ENCODE results near the gene KLHL26.
"Not testable (repeated sequence)": the region's sequence is repeated elsewhere in the genome, so short reads cannot be mapped to it uniquely, and the experiment has no call there.

Gene KLHL26

DNA sequence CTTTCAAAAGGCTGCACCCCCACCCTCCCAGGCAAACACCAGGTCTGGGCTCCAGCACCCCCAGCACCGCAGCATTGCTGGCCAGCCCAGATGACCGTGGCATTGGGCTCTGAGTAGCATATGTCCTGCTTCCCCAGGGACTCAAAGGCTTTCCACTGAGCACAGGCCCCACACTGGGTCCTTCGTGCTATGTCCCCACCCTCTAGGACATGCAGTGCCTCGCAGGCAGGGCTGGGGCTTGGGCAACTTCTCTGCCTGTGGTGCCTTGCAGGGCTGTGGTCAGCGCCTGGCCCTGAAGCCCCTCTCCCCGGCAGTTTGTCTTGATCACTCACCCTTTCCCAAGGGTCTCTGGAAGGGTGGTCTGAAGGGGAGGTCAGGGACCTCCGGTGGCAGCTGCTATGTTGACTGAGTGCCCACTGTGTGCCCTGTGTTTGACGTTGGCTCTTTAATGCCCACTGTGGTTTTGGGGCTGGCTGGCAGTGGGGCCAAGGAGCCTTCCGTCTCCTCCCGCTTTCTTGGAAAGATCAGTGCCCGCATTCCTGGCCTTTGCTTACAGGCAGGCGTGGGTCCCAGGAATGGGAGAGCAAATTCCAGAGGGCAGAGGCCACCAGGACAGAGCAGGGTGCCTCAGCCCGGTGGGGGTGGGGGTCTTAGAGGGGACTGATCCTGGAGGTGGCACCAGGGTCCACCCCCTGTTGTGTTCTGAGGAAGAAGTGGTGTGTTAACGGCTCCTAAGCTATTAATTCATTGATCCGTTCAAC lies 26.3 kb downstream of the KLHL26 start:
- no peak for DNase-seq (ENCODE audit: low read depth in 2 of 2)

DNA sequence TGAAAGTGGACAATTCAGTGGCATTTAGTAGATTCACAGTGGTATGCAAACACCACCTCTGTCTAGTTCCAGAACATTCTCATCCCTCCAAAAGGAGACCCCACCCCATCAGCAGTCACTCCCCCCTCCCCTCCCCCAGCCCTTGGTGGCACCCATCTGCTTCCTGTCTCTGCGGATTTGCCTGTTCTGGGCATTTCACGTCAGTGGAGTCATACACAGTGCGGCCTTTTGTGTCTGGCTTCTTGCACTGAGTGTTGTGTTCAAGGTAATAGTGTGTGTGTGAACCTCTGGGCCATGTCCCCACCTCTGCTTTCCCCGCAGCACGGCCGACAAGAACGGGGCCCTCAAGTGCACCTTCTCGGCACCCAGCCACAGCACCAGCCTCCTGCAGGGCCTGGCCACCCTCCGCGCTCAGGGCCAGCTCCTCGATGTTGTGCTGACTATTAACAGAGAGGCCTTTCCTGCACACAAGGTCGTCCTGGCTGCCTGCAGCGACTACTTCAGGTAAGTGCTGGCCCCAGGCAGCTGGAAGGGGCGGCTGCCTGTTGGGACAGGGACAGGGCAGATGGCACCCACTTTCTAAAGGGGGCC lies 27.2 kb downstream of the KLHL26 start:
- DNase-seq (ENCODE audit: low read depth in 2 of 2), result no peak

DNA sequence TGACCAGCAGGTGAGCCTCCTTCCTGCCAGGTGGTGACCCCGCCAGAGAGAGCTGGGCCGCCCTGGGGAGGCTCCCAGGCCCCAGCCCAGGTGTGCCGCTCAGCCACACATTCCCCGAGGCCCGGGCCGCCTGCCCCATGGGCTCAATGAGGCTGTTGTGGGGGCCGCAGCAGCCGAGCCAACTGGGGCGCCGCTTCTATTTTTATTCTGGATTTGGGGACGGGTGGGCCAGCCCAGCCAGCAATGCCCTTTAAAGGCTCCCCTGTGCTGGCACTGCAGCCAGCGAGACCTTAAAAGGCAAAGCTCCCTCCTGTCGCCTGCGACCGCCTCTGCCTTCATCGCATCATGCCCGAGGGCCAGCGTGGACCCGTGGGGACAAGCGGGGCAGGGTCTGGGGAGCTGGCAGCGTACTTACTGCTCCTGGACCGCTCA lies 29.0 kb downstream of the KLHL26 start:
- DNase-seq (ENCODE audit: low read depth in 2 of 2), result no peak

DNA sequence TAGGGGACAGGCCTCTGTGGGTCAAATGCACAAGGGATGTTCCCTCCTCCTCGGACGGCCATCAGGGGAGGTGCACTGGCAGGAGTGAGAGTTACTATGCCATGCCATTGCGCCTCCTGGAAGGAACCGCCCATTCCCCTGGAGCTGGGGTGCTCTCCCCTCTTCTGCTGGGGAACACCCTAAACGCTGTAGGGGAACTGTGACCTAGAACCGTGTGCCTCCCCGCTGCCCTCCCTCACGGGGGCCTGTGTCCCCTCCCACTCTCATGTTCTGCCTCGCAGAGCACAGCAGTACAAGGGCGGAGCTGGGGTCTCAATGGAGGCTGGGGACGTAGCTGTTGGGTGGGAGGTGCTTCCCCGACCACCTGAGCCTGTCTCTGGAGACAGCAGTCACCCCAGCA lies 29.5 kb downstream of the KLHL26 start:
- no peak for DNase-seq (ENCODE audit: low read depth in 2 of 2)

DNA sequence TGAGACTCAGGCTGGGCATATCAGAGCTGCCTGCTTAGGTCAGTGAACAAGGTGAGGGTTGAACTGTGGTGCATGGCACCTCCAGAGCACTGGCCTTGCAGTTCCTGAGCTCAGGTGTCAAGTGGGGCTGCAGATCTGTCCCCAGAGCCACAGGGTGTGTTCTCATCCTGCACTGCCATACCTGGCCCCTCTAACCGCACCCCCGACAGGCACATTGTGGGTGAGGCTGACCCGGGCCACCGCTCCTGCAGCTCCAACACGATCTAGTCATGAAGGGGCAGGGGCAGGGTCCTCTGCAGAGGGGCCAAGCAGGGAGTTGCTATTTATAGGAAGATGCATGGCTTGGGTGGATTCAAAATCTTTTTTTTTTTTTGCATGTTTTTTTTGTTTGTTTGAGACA lies 30.0 kb downstream of the KLHL26 start:
- no peak for DNase-seq (ENCODE audit: low read depth in 2 of 2)

DNA sequence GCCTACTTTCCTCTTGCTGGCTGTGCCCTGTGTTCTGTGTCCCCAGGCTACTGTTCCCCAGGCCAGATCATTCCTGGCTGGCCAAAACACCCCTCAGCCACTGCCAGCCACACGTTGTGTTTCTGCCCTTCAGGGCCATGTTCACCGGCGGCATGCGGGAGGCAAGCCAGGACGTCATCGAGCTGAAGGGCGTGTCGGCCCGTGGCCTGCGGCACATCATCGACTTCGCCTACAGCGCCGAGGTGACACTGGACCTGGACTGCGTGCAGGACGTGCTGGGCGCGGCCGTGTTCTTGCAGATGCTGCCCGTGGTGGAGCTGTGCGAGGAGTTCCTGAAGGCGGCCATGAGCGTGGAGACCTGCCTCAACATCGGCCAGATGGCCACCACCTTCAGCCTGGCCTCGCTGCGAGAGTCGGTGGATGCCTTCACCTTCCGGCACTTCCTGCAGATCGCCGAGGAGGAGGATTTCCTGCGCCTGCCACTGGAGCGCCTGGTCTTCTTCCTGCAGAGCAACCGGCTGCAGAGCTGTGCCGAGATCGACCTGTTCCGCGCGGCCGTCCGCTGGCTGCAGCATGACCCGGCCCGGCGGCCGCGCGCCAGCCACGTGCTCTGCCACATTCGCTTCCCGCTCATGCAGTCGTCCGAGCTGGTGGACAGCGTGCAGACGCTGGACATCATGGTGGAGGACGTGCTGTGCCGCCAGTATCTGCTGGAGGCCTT lies 30.9 kb downstream of the KLHL26 start:
- DNase-seq (ENCODE audit: low read depth in 2 of 2), result no peak

DNA sequence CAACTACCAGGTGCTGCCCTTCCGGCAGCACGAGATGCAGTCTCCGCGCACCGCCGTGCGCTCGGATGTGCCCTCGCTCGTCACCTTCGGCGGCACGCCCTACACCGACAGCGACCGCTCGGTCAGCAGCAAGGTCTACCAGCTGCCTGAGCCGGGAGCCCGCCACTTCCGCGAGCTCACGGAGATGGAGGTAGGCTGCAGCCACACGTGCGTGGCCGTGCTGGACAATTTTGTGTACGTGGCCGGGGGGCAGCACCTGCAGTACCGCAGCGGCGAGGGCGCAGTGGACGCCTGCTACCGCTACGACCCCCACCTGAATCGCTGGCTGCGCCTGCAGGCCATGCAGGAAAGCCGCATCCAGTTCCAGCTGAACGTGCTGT lies 31.4 kb downstream of the KLHL26 start:
- DNase-seq (ENCODE audit: low read depth in 2 of 2), result no peak

DNA sequence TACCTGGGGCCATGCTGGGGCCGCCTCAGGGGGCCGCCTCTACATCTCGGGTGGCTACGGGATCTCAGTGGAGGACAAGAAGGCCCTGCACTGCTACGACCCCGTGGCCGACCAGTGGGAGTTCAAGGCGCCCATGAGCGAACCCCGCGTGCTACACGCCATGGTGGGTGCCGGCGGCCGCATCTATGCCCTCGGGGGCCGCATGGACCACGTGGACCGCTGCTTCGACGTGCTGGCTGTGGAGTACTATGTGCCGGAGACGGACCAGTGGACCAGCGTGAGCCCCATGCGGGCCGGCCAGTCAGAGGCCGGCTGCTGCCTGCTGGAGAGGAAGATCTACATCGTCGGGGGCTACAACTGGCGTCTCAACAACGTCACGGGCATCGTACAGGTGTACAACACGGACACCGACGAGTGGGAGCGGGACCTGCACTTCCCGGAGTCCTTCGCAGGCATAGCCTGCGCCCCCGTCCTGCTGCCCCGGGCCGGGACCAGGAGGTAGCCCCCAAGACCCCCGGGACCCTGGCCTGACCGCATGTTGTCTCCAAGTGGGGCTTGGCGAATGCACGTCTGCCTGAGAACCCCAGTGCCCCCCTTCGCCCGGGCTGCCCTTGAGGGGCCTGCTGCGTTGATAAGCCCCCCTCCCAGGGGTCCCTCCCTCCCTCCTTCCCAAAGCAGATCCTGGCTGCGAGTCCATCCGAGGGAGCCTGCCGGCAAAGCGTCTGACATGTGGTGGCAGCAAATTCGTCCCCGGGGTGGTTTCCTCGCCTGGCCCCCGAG lies 32.1 kb downstream of the KLHL26 start:
- no peak for DNase-seq (ENCODE audit: low read depth in 2 of 2)

DNA sequence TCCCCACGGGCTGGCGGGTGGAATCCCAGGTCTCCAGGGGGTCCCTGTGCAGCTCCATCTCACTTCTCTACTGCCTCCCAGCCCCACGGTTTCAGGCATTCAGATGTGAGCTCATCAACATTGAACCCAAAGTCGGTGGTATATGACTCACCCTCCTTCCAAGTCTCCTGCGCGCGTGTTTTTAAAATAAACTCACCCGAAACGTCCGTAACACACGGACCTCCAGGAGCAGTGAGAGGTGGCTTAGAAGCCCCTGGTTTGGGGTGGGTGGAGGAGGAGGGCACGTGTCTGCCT lies 32.6 kb downstream of the KLHL26 start:
- DNase-seq (ENCODE audit: low read depth in 2 of 2), result no peak

DNA sequence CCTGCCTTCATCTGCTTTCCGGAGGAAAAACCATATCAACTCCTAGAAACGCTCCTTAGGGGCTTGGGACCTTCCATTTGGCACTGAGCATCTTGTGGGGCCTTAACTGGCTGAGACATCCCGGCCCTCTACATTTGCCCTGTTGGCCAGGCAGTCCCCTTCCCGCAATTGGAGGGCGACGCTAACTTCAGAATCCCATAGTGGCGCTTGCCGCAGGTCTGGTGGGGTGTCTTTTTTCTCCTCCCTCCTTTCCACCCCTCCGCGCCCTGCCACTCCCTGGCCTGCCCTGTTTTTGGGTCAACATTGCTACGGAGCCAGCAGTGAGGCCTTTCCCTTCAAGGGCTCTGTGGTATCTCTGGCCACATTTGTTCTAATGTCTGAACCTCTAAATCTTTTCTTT lies 33.1 kb downstream of the KLHL26 start:
- DNase-seq (ENCODE audit: low read depth in 2 of 2), result no peak

DNA sequence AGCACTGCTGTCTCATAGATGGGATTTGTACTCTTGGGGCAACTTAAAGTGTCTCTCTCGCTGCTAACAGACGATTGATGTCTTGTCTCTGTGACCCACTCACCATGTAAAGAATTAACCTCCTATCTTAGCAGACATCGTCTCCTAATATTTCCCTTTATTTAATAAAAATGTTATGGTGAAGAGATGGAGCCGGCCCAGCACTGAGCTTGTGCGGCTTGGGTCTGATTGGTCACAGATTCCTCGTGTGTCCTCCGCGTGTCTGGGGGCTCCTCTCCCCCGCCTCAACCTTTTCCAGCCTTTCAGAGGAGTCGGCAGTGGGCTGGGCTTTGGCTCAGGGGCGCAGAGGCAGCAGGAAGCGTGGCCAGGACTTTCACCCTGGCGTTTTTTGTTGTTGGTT lies 33.5 kb downstream of the KLHL26 start:
- no peak for DNase-seq (ENCODE audit: low read depth in 2 of 2)

DNA sequence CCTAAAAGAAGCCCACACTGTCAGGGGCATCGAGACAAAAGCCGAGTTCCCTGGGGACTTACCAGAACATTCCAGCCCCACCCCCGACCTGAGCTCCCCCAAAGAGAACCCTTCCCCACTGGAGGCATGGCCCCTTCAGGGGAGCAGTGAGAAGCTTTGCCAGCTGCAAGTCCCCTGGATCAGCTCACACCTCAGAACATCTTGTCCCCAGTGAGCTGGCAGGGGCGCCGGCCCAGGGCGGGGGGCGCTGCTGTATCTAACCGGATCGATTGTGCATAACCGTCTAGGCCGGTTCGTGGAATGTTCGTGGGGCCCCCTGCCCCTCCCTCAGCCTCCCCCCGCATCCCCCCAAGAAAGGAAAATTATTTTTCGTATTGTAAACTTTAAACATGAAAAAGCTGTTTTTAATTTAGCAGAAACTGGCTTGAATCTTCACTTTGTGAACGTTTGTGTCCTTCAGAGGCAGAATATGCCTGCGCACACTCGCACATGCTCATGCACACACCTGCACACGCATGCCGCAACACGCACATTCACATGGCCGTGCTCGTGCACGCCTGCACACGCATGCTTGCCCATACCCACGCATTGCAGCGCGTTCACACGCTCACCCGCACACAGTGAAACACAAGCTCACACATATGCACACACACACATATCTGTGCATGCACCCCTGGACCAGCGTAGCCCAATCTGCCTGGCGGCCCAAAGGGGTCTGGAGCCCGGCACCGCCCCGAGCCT lies 34.6 kb downstream of the KLHL26 start:
- no peak for DNase-seq (ENCODE audit: low read depth in 2 of 2)

DNA sequence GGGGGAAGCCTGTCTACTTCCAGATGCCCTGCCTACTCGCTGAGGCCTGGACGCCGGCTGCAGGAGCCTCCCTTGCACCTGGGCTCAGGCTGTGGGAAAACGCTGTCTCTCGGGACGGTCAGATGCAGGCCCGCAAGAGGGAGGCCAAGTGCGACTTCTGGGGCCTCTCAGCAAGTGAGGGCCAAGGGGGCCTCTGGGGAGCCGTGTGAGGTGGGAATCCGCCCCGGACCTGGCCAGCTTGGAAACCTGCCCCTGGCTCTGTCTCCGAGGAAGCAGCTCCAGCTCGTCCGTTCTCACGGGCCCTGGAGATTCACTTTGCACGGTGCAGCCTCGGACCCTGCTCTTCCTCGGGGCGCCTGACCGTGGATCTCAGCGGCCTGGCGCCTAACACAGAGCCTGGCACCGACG lies 35.2 kb downstream of the KLHL26 start:
- no peak for DNase-seq (ENCODE audit: low read depth in 2 of 2)

DNA sequence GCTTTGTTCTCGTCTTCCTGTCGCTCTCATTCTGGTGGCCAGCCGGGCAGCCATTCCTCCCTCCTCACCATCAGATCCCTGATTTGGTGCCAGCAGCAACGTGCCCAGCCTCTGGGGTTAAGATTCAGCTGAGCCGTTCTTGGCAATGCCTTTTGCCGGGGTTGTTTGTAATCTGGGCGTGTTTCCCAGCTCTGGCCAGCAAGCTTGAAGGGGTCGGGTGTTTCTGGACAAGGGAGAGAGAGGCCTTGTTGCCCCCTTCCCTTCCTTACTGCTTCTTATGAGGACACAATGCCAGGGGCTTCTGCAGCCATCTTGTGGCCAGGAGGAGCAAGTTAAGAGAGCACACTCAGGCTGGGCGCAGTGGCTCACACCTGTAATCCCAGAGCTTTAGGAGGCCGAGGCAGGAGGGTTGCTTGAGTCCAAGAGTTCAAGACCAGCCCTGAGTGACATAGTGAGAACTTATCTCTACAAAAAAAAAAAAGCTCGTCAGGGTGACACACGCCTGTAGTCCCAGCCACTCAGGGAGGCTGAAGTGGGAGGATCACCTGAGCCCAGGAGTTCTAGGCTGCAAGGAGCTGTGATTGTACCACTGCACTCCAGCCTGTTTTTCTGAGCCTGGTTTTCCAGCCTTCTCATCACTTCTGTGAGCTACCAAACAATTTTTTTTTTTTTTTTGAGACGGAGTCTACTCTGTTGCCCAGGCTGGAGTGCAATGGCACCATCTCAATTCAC lies 35.9 kb downstream of the KLHL26 start:
- no peak for DNase-seq (ENCODE audit: low read depth in 2 of 2)

DNA sequence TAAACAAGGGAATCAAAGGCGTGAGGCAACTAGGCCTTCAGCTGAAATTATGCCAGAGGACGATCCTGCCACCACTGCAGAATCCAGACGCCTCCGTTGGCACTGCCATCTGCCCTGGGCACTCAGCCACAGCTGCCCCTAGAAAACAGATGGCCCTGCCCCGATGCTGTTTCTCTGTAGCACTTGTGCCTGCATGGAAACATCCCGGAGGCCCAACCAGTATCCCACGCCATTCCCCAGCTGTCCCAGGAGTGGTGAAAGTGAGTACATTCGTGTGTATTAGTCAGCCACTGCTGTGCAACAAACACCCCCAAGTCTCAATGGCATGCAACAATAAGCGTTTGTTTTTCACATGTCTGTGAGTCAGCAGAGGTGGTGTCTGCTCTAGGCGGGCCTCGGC lies 37.8 kb downstream of the KLHL26 start:
- no peak for DNase-seq (ENCODE audit: low read depth in 2 of 2)

DNA sequence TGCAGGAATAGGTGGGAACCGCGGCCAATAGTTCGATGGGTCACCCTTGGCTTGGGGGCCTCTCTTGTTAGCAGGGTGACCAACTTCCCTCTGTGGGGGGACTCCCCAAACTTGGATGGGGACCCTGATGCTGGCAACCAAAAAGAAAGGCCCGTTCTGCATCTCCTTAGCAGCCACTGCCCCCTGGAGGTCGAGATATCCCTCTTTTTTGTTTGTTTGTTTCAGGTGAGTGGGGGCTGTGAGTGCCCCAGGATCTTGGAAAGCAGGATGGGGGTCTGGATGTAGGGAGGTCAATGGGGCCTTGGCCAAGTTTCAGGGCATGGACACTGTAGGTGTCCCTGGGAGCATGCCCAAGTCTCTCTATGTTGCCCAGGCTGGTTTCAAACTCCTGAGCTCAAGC lies 39.0 kb downstream of the KLHL26 start:
- peak in 1 of 2 donors; percentile 18 for DNase-seq (ENCODE audit: low read depth in 2 of 2)

DNA sequence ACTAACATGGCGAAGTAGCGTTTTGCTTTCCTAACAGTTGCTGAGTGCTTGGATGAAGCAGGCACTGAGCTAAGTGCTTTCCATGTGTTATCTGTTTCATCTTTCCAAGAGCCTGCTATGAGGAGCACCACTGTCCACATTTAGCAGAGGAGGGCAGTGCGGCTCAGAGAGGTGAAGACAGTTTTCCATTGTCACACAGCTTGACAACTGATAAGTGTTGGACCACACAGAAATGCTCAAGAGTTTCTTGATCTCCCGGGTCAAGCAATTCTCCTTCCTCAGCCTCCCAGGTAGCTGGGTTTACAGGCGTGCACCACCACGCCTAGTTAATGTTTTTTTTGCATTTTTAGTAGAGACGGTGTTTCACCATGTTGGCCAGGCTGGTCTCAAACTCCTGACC lies 39.9 kb downstream of the KLHL26 start:
- DNase-seq (ENCODE audit: low read depth in 2 of 2), result no peak

DNA sequence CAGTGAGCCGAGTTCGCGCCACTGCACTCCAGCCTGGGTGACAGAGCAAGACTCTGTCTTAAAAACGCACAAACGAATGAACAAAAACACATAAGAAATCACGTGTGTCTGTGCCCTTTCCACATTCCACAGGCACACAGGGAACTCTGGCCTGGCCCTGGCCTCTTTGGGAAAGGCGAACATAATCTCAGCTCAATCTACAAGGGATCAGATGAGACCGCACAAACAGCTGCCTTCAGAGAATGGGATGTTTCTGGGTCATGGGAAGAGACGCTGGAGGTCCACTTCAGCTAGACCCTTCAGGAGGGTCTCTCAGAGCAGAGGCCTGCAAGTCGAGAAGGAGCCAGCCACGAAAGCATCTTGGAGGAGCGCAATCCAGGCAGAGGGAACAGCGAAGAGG lies 40.3 kb downstream of the KLHL26 start:
- DNase-seq (ENCODE audit: low read depth in 2 of 2), result no peak

DNA sequence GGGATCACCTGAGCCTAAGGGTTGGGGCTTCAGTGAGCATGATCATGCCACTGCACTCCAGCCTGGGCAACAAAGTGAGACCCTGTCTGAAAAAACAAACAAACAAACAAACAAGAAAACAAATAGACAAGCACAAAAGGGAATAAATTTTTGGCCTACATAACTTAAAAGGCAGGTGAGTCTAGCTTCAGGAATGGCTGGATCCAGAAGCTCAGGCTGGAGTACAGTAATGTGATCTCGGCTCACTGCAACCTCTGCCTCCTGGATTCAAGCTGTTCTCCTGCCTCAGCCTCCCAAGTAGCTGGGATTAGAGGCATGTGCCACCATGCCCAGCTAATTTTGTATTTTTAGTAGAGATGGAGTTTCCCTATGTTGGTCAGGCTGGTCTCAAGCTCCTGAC lies 43.3 kb downstream of the KLHL26 start:
- DNase-seq (ENCODE audit: low read depth in 2 of 2), result not testable (repeated sequence)

DNA sequence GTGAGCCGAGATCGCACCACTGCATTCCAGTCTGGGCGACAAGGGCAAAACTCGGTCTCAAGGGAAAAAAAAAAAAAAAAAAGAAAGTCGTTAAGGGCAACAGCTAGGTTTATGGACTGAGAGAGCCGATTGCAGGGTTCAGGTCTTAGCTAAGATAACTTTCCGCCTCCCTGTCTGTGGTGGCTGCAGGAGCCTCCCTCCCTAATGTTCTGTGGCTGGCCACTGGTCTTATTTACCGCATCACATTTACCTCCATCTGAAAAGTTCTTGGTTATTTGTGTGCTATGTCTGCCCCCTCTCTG lies 45.9 kb downstream of the KLHL26 start:
- no peak for DNase-seq (ENCODE audit: low read depth in 2 of 2)
